Measurements from ENCODE around the gene ABCA1. TPM values are rescaled to one million over a fixed set of nuclear protein-coding genes. Genes with fewer than 3 reads are reported as not detected.

The ABCA1 gene
- total and polyA plus RNA-seq, 2 of the 13 experiments (the other 11 are each of a cell fraction or from before 2014, with no cell fraction given), result 26.8 to 63.8 TPM

DNA sequence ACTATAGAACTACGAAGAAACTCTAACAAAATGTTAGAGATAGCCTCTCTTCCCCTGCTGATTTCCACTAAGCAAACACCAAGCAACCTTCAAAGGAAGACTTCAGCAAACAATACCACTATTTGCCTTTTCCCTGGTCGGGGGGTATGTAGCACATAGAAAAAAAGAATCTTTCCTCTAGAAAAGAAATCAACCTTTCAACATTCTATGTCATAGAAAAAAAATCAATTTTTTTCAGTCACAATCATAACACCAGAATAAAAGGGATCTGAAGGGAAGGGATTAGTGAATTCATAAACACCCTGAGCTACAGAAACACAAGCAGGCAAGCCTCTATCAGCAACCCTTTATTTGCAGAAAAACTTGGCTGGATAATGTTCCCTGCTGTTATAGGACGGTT lies 15.3 kb downstream of the ABCA1 start (continued):
- peak; percentile 59; the same call in 1 of the 2 replicates for TF ChIP-seq ZNF503 (CRISPR knock-in tag; IDR thresholded peaks at IDR 0.05)
- TF ChIP-seq, protein P1, sequence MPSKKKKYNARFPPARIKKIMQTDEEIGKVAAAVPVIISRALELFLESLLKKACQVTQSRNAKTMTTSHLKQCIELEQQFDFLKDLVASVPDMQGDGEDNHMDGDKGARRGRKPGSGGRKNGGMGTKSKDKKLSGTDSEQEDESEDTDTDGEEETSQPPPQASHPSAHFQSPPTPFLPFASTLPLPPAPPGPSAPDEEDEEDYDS (CRISPR knock-in tag; IDR thresholded peaks at IDR 0.05), result peak; percentile 58; the same call in 1 of the 2 replicates
- no peak for TF ChIP-seq RAD51 (IDR thresholded peaks at IDR 0.05; ENCODE audit: borderline replicate concordance)
- no peak for TF ChIP-seq NONO (IDR thresholded peaks at IDR 0.05)
- no peak; the same call in 1 of the 2 replicates for TF ChIP-seq NONO (CRISPR knock-in tag; conservative IDR thresholded peaks at IDR 0.05)
- no peak for TF ChIP-seq ZSCAN29 (CRISPR knock-in tag; conservative IDR thresholded peaks at IDR 0.05)
- TF ChIP-seq, protein P2, sequence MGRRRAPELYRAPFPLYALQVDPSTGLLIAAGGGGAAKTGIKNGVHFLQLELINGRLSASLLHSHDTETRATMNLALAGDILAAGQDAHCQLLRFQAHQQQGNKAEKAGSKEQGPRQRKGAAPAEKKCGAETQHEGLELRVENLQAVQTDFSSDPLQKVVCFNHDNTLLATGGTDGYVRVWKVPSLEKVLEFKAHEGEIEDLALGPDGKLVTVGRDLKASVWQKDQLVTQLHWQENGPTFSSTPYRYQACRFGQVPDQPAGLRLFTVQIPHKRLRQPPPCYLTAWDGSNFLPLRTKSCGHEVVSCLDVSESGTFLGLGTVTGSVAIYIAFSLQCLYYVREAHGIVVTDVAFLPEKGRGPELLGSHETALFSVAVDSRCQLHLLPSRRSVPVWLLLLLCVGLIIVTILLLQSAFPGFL (CRISPR knock-in tag; IDR thresholded peaks at IDR 0.05), result no peak
- TF ChIP-seq CEBPB (IDR thresholded peaks at IDR 0.05; ENCODE audit: borderline replicate concordance, low read depth, low read length), result no peak
- no peak for TF ChIP-seq ZNF720 (CRISPR knock-in tag; IDR thresholded peaks at IDR 0.05)
- TF ChIP-seq ESRRA (CRISPR knock-in tag; IDR thresholded peaks at IDR 0.05; ENCODE audit: low read depth), result no peak
- TF ChIP-seq CCAR2 (optimal IDR thresholded peaks at IDR 0.05; ENCODE audit: low read depth, low read length), result no peak
- TF ChIP-seq REXO4 (CRISPR knock-in tag; IDR thresholded peaks at IDR 0.05; ENCODE audit: borderline replicate concordance), result no peak
- 0 out of 2 replicates have a peak, but pooled peaks have one; percentile 2 for TF ChIP-seq RAD21 (CRISPR knock-in tag; IDR thresholded peaks at IDR 0.05)
- TF ChIP-seq, protein P3, sequence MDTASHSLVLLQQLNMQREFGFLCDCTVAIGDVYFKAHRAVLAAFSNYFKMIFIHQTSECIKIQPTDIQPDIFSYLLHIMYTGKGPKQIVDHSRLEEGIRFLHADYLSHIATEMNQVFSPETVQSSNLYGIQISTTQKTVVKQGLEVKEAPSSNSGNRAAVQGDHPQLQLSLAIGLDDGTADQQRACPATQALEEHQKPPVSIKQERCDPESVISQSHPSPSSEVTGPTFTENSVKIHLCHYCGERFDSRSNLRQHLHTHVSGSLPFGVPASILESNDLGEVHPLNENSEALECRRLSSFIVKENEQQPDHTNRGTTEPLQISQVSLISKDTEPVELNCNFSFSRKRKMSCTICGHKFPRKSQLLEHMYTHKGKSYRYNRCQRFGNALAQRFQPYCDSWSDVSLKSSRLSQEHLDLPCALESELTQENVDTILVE (CRISPR knock-in tag; IDR thresholded peaks at IDR 0.05), result peak; percentile 39; the same call in 1 of the 2 replicates
- TF ChIP-seq ONECUT2 (CRISPR knock-in tag; IDR thresholded peaks at IDR 0.05), result peak; percentile 80
- no peak for TF ChIP-seq NFRKB (IDR thresholded peaks at IDR 0.05)
- TF ChIP-seq, protein P4, sequence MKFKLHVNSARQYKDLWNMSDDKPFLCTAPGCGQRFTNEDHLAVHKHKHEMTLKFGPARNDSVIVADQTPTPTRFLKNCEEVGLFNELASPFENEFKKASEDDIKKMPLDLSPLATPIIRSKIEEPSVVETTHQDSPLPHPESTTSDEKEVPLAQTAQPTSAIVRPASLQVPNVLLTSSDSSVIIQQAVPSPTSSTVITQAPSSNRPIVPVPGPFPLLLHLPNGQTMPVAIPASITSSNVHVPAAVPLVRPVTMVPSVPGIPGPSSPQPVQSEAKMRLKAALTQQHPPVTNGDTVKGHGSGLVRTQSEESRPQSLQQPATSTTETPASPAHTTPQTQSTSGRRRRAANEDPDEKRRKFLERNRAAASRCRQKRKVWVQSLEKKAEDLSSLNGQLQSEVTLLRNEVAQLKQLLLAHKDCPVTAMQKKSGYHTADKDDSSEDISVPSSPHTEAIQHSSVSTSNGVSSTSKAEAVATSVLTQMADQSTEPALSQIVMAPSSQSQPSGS (CRISPR knock-in tag; IDR thresholded peaks at IDR 0.05), result 0 out of 2 replicates have a peak, but pooled peaks have one; percentile 42
- TF ChIP-seq RFX3 (CRISPR knock-in tag; IDR thresholded peaks at IDR 0.05), result no peak
- TF ChIP-seq KLF16 (CRISPR knock-in tag; IDR thresholded peaks at IDR 0.05), result peak in 1 of 2 experiments; percentile 48; a peak in 1 of 4 replicates
- no peak; the same call in 1 of the 2 replicates for TF ChIP-seq ZBTB21 (CRISPR knock-in tag; IDR thresholded peaks at IDR 0.05)
- TF ChIP-seq KMT2A (CRISPR knock-in tag; IDR thresholded peaks at IDR 0.05), result peak; percentile 63; the same call in 1 of the 2 replicates
- TF ChIP-seq, protein P5, sequence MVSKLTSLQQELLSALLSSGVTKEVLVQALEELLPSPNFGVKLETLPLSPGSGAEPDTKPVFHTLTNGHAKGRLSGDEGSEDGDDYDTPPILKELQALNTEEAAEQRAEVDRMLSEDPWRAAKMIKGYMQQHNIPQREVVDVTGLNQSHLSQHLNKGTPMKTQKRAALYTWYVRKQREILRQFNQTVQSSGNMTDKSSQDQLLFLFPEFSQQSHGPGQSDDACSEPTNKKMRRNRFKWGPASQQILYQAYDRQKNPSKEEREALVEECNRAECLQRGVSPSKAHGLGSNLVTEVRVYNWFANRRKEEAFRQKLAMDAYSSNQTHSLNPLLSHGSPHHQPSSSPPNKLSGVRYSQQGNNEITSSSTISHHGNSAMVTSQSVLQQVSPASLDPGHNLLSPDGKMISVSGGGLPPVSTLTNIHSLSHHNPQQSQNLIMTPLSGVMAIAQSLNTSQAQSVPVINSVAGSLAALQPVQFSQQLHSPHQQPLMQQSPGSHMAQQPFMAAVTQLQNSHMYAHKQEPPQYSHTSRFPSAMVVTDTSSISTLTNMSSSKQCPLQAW (CRISPR knock-in tag; IDR thresholded peaks at IDR 0.05), result no peak
- TF ChIP-seq CEBPG (CRISPR knock-in tag; IDR thresholded peaks at IDR 0.05), result peak; percentile 75
- TF ChIP-seq TGIF2 (CRISPR knock-in tag; IDR thresholded peaks at IDR 0.05), result no peak
